Measurements from ENCODE around the gene IL18R1.

IL18R1 gene

DNA sequence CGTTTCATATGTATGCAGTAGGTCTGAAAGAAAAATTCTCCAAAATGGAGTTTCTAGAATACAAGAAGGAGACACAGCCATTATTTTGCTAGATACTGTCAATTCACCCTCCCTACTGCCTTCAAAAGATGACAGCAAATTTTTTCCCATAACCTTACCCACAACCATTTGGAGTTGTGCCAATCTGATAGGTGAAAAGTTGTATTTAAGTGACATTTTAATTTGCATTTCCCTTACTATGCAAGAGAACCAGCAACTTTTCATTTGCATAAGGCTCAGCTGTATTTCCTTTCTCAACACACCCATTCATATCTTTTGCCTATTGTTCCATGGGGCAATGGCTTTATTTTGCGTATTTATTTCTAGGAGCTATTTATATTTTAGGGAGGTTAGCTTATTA is 36.0 kb downstream of the IL18R1 start:
- no peak for DNase-seq

DNA sequence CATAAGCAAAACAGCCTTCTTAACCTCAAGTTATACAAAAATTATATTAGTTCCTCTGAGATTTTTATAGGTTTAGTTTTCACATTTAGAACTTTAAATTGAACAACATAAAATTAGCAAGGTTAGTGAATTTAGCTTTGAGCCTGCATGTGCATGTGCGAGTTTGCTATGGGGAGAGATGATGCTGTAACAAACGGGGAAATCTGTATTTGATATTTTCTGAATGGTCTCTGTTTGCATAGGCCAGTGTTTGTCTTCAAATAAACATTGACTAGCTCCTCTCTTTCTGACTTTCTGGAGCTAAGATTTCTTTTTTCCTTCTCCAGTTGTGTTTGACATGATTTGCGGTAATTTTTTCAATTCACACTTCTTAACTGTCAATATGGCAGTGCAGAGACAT is 36.5 kb downstream of the IL18R1 start:
- DNase-seq, result no peak

DNA sequence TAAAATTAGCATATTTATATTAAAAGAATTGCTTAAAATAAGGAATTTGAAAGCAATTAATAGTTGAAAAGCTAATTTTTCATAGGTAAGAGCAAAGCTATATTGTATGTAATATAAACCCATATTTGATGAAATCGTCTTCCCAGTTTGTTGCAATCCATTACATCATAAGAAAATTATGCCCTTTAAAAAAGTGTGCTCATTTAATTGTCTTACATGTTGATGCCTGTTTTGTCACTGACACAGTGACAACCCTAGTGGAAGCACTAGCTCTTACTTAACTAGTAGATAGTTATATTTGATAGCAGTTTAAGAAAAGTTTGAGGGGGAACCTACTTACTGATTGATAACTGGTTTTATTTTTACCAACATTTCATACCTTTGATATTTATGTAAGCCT is 37.3 kb downstream of the IL18R1 start:
- no peak for DNase-seq

DNA sequence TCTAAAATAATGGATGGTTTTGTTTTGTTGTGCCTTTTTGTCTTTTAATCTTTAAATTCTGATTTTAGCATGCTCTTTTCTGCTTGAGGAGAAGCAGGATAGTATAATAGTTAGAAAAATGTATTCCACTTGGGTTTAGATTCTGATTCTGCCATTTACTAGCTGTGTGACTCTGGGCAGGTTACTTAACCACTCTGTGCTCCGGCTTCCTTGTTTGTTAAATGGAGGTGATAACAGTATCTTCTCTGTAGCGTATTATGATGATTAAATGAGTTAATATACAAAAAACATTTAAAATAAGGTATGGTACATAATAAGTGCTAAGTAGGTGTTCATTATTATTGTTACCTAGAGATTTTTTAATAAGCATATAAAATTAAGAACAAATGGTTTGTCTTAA is 40.4 kb downstream of the IL18R1 start:
- no peak for DNase-seq

DNA sequence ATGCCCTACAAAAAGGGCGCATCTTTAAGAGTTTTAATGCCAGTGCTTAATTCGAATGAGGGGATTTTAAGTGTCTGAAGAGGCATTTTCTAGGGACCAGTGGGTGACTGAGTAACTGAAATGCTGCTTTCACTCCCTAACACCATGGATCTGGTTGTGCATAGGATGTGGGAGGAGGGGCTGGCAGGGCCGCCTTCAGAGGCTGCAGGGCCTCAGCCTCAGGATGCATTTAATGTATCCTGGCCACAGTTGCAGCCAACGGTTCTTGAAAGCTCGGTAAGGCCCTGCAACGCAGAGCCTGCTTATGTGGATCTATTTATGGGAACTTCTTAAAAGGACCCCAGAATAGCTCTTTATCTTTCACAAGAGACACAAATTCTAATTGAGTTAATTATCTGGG is 41.6 kb downstream of the IL18R1 start:
- no peak for DNase-seq

DNA sequence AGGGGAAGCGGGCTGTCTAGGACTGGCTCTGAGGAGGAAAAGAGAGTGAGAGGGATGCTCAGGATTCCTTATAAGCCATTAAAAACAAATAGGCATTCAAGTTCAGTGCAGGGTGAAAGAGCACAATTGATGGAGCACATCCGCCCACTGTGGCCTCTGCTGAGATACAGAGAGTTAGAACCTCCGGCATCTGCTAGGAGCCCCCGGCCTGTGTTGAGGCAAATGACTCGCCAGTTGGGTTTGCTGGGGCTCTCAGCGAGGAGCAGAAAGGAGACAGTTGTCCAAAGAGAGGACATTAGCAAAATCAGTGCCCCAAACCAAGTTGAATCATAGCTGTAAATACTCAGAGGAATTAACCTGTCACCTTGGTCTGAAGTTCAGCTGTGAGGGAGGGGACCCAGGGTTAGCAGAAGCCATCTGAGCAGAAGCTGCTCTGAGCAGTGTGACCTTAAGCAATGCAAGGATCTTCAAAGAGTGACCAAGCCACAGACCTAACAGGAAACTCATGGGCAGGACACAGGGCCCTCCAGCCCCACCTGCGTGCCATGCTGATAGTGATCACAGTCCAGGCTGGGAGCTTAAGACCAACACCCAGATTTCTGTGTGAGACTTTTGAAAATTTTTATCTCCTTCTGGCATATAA is 44.0 kb downstream of the IL18R1 start:
- no peak for DNase-seq

DNA sequence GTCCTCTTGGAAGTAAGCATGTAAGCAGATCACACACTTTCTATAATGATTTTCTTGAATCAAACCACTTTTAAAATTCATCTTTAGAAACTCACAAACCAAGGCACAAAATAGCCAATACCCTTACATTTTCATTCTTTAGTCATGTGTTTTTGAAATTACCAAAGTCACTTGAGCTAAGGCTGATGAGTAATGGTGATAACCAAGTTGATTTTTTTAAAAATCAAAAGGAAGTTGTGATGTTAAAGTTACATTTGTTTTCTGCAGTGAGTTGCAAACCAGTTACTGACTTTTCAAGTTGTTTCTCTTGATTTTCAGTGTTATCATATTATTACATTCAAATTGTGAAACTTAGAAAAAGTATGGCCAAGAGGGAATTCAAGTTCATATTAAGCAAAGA is 45.9 kb downstream of the IL18R1 start:
- DNase-seq, result no peak

DNA sequence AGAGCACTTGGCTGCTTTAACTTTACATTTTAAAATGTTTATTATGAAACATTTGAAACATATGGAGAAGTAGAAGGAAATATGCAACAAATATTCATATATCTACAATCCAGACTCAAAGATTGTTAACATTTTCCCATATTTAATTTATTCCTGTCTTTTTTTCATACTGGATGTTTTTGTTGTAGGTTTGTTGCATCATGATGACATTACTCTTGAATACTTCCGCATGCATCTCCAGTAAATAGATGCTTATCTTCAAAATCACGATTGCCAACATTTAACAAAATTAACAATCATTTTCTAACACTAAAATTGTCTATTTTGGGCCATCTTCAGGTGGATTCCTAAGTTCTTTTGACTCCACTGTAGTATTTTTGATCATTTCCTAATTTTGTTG is 46.3 kb downstream of the IL18R1 start:
- DNase-seq, result no peak

DNA sequence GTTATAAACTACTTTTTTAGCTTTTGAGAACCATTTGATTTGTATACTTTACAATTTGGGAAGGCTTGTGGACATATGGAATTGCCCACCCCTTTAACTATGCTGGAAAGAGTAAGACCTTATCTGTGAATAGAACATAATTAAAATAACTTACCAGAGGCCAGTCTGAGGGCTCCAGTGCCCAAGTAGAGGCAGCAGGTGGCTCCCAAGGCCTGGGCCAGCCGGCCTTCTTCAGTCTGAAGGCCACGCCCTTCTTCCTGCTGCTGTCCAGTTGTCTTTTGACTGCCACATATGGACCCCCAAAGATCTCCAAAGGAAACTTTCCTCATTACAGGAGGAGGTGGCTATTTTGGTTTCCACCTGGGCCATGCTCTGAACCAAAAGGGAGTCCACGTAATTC is 55.4 kb downstream of the IL18R1 start:
- no peak for DNase-seq

DNA sequence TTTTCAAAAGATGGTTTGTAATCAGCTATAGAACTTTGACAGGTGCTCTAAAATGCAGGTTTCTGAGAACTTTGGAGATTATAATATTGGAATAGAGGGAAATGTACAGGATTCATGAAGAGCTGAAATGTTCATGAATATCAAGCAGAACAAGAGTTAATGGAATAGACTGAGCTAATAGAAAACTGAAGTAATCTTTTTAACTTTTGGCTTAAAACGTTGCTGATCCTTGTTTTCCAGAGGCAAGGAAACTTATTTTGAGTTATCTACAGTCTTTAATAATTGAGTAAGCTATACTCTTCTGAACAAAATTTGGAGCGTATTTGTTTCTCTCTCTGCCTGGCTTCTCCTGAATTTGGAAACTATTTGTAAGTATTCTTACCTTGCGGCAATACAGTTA is 56.6 kb downstream of the IL18R1 start:
- no peak for DNase-seq

DNA sequence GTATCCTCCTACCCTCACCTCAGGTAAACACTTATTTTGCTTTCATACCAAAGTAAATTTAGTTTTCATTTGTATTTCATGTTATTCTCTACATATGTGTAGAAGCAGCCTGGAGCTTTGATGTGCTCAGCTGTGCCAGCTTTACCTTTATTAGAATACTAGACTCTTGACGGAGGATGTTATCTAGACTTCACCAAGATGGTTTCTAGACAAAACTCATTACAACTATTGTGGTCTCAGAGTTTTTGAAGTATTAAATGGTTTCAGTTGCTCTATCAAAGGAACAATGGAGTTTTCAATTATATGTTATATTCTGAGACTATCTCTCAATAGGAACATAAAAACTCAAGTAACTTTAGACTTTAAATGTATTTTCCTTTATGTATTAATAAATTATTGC is 62.4 kb downstream of the IL18R1 start:
- no peak for DNase-seq

DNA sequence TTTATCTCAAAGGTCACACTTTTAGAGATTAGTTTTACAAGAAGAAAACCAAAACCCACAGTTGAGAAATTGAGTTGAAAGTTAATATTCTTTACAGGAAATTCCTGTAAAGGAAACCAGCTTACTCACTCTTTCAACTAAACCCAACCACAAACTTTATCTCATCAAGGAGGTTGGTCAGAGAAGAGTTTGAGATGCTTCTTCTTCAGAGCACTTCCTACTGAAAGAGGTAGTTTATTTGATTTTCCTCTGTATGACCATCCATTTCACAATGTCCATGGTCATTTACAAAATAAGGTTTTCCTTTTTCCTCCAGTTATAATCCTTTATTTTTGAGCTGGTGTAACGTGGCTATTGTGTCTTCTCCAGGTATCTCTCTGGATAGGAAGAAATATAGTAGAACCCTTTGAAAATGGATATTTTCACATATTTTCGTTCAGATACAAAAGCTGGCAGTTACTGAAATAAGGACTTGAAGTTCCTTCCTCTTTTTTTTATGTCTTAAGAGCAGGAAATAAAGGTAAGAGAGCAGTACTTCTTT is 62.9 kb downstream of the IL18R1 start:
- DNase-seq, result no peak

DNA sequence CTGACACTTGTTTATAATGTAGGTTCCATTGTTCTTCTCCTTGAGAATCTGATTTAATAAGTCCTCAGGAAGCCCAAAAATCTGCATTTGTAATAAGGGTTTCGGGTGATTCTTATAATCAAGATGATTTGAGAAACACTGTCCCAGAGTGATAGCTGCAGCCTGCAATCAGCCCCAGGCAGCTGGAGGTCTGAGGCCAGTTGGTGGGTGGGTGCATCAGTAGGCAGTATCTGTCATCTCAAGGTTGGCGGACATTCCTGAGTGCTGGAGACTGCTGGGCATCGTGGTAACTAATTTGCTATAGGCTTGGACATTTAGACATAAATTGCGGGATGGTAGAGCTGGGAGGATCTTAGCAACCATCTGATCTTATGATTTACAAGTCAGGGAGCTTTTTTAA is 64.7 kb downstream of the IL18R1 start:
- no peak for DNase-seq

DNA sequence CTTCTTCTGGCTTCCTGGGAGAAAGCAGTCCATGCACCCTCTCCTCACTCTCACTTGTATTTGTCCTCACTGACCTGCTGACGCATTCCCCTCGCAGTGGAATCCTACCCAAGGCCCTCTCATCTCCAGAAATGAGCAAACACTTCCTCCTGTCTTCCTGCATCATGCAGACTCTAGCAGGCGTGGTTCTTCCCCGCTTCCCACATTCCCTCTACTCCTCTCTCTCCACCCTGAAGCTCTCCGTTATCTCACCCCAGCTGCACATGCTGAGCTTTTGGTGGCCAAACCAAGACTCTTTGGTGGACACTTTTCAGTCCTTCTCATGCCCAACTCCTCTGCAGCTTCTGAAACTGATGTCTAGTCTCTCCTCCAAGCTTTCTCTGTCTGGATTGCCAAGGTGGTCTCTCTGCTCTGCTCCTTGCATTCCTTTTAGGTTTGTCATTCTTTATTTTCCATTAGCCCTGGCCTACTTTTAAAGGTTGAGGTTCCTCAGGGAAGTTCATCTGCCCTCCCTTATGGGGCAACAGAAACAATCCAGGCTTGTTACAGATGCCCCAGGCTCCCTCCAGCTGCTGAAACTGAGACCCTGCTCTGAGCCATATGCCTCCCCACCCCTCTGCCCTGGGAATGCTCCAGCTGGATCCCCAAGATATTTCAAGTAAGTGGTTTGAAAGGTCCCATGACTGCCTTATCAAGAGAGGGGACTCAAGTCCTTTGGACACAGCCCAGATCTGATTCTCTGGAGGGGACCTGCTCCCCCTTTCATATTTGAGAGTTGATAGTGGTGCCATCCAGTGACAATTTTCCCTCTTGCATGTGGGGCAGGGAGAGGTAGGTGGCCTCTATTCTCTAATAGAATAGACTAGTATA is 66.5 kb downstream of the IL18R1 start:
- no peak for DNase-seq

DNA sequence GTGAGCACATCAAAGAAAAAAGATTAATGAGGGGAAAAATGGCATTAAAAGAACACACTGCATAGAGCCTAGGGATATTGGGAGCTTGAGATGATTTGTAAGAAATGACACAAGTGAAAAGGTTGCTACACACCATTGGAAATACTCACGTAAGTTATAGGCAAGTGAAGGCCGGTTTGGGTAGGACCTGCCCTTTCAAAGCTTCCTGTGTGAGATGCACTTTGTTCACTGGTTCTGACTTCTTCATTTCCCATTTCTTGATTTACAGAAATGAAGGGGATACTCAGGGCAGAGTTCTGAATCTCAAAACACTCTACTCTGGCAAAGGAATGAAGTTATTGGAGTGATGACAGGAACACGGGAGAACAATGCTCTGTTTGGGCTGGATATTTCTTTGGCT is 67.3 kb downstream of the IL18R1 start, which contains the start of gene IL18RAP:
Gene IL18RAP, plus strand, starts transcription at position 251 of the 400 bp plus-strand sequence. Its CDS starts 118 bp downstream, at position 369.
- no peak for DNase-seq

DNA sequence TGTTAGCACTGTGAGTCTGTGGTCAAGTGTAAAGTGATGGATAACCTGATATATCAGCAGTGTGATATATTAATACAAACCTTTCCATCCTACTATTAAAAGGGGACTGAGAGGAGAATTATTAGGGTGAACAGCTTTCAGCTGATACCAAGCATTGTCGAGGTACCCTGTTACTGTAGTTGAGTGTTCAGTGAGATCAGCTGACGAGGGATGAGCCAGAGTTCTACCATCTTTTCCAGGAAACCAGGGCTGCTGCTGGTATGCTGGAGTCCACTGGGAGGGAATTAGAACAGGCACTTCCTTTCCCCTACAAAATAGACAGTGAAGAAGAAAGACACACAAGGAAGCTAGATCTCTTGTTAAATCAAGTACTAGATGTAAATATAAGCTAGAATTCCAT is 67.8 kb downstream of the IL18R1 start:
- no peak for DNase-seq

DNA sequence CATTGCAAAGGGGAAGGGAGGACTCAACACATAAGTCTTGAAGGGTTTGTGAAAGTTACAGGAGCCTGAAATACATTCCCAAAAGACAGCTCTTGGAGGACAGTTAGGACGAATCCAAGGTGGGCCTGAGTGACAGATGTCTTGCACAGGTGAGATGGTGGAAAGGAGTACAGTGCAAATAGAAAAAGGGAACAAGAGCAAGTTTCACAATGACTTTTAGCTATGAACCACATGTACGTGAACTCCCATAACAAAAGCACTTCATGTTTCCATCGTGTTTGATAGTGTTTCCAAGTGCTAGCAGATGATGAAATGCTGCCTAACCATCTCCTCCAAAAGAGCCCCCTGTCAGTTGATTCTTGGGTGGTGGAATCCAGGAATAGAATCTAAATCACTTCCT is 69.2 kb downstream of the IL18R1 start:
- DNase-seq, result no peak

DNA sequence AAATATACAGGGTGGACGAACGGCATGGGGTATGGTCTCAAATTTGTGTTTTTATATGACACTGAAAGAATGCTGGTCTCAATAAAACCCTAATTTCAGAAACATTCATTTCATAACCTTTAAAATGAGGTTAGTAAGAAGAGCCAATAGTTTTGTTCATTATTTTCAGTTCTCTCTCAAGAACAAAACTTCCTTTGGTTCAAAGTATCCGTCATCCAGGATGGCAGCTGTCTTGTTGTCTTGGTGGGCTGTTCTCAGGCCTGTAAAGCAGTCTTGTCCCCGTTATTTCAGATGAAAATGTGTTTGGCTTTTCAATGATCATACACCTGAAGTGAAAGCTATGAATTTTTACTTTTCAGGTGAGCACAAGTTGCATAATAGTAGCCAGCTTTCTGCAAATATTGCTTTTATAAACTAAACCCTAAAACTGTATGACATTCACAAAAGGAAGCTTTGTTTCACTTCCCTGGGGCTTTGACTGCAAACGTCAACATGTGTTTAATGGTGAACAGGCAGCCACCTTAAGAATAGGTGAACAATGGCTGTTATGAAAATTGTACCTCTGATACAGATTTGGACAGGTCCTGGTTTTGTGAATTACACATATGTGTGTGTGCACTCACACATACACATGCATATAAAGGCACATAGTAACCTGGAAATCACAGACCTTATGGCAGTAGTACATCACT is 70.0 kb downstream of the IL18R1 start:
- no peak for DNase-seq

DNA sequence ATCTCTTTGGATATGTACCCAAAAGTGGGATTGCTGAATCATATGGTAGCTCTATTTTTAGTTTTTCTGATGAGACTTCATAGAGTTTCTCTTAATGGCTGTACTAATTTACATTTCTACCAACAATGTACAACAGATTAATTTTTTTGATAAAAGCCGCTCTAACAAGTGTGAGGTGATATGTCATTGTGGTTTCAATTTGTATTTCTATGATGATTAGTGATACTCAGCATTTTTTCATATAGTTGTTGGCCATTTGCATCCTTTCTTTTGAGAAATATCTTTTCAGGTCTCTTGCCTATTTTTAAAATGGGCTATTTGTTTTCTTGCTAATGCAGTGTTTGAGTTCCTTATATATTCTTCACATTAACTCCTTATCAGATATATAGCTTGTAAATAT is 71.7 kb downstream of the IL18R1 start:
- no peak for DNase-seq

DNA sequence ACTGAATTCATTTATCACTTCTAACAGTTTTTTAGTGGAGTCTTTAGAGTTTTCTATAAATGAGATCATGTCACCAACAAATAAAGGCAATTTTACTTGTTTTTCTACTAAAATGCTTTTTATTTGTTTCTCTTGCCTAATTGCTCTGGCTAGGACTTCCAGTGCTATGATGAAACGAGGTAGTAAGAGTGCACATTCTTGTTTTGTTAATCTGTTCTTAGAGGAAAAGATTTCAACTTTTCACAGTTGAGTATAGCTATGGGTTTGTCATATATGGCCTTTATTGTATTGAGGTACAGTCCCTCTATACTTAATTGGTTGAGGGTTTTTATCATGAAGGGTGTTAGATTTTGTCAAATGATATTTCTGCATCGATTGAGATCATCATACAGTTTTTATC is 73.0 kb downstream of the IL18R1 start:
- DNase-seq, result no peak

DNA sequence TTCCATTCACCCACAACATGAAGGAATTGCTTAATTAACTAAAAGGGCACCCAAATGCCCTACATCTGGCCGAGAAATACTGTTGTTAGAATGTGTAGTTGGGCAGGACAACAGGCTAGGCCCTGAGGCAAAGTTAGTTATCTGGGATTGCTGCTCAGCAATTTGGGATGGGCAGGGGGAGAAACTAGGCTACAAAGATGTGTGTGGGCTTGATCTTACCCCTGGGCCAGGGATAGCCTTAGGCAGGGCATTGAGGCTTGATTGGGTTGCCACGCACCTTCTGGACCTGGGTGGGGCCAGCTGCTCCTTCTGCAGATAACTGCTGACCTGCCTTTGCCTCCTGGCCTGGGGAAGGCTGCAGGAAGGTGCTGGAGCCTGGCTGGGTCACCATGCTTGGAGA is 76.8 kb downstream of the IL18R1 start:
- no peak for DNase-seq

DNA sequence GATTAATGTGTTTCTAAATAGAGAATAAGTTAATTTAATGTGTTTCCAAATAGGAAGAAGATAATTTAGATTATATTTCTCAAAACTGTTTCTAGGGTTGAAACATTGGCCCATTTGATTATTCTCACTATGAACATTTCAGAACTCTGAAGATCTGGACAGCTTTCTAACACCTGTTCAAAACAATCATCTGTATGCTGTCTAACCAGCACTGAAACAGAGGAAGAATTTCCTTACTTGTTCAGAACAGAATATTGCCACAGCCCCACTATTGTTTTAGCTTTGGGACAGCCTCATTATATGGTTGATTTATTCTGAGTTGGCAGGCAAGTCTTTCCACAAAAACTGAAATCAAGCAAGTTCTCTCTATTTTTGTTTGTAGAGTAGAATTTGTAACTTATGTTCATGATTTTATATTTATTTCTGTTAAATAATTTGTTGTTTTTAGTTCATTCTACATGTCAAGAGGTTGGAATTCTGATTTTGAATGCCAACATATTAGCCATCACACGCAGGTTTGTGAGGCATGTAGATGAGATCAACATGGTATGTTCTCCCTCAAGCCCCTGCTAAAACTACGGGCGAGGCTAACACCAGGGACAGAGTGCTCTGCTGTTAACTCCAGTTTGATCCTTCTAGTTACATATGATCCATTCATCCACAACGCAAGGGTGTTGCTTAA is 78.5 kb downstream of the IL18R1 start:
- no peak for DNase-seq
